Sigmoid colon (tissue), 7 donors: ENCODE results near the gene SPON1. TPM values are rescaled to one million over a fixed set of nuclear protein-coding genes. Genes with fewer than 3 reads are reported as not detected.

ENCODE experiments used
- DNase-seq: peaks from one replicate; pipeline ENCODE4 v3.0.0-alpha.2; 2019
- H3K27ac ChIP-seq, 4 donors: fragments of 200-600 bp; sonication (generic); one replicate each; pipeline ENCODE4 v1.5.1; 2016 to 2019; ENCODE audit warnings: mild to moderate bottlenecking in 1 of 4
- H3K27me3 ChIP-seq, 3 donors: fragments of 200-600 bp; sonication (generic); one replicate each; pipeline ENCODE4 v1.5.1; 2019; ENCODE audit warnings: mild to moderate bottlenecking in 1 of 3
- H3K36me3 ChIP-seq, 4 donors: fragments of 200-600 bp; sonication (generic); one replicate each; pipeline ENCODE4 v1.5.1; 2016 to 2019
- H3K4me1 ChIP-seq, 4 donors: fragments of 200-600 bp; sonication (generic); one replicate each; pipeline ENCODE4 v1.5.1; 2017 to 2019
- H3K4me3 ChIP-seq, 4 donors: fragments of 200-600 bp; sonication (generic); one replicate each; pipeline ENCODE4 v1.5.1; 2017 to 2019; ENCODE audit warnings: mild to moderate bottlenecking in 2 of 4, moderate library complexity in 1 of 4
- H3K9me3 ChIP-seq, 4 donors: fragments of 200-600 bp in 3 of 4; sonication (generic) in 3 of 4; one replicate each; pipeline versions ENCODE4 v1.5.1 to v1.6.1; 2013 to 2019
- EP300 ChIP-seq, 4 donors: sonication (generic); formaldehyde crosslinking; IDR thresholded peaks; one replicate each; pipeline ENCODE4 v1.6.1; 2017; ENCODE audit warnings: antibody characterized with exemption in 4 of 4
- POLR2A ChIP-seq, 2 donors: fragments of 450-650 bp; IDR thresholded peaks; one replicate each; pipeline ENCODE4 v1.6.1; 2016; ENCODE audit warnings: antibody characterized with exemption in 2 of 2, mild to moderate bottlenecking in 2 of 2, moderate library complexity in 2 of 2
- POLR2AphosphoS5 ChIP-seq, 4 donors: sonication (generic); formaldehyde crosslinking; IDR thresholded peaks; one replicate each; pipeline ENCODE4 v1.6.1; 2017; ENCODE audit warnings: antibody characterized with exemption in 4 of 4
- WGBS, 2 donors: extraction: QIAGEN DNeasy Blood & Tissue Kit; methylation state at CpG; one replicate each; pipeline ENCODE4 v1.1.7; 2013; 5-methylcytosine and 5-hydroxymethylcytosine counted together
- intact Hi-C: fragments of 100-400 bp; cut with DNase I; formaldehyde crosslinking; loops from one replicate; pipeline ENCODE4 v1.15.1; 2023
- polyA plus RNA-seq, 3 donors: library from polyadenylated mRNA; stranded (reverse); fragments of 200-250 nt; gene quantifications; one replicate each; pipeline ENCODE4 v1.2.3, GENCODE V29; 2013
- total RNA-seq, 4 donors: library from RNA; depleted of rRNA; stranded (reverse); fragments of >200 nt; gene quantifications; one replicate each; pipeline ENCODE4 v1.1.0, GENCODE V29; 2016
- TF ChIP-seq, protein P1 (sequence below), 4 experiments: fragments of 450-650 bp in 3 of 4; fragments of 200-600 bp in 1 of 4; IDR thresholded peaks; one replicate each; pipeline ENCODE4 v1.5.1; 2016 to 2019; ENCODE audit warnings: antibody characterized with exemption in 4 of 4, mild to moderate bottlenecking in 3 of 4, moderate library complexity in 2 of 4
- donor health status: healthy with polysubstance abuse.
- donor health status: Bipolar disorder and iron deficiency.
- donor health status: healthy.

The SPON1 gene
- total and polyA plus RNA-seq, 7 donors: 6.6 to 36.8 (median 12.6) TPM

DNA sequence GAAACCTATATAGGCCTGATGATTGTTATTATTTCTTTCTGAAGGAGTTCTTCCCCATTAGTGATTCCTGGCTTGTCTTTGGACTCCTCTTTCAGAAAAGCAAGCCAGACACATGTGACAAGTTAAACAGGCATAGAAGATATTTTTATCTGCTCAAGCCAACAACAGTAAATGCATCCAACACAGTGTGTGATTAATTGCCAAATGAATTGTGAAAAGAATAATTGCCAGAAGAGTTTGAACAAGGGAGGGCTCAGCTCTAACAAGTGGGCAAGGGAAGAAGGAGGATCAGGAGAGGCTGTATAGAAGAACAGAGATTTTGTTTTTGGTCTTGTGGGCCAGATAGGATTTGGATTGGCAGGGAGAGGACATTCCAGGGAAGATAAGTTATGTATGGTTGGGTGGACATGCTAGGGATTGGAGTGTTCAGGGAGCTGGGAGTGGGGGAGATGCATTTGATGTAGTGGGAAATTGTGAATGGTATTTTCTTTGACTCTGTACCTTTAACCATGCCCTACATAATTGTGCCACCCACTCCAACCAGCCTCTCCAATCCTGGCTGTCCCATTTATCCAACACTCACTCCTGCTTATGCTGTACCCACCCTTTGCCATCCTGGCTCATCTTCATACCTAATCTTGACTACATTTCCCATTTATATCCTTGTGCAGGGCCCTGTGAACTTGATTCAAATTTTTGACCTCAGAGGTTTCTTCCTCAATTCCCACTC, 223.7 kb downstream of the SPON1 start:
- Histone ChIP-seq H3K4me1 (no peaks in the 10 kb centered on the region), H3K9me3 (no peaks in the 10 kb centered on the region), H3K27ac (no peak overlapping the region), H3K36me3 (no peaks in the 10 kb centered on the region), H3K27me3 (no peaks in the 10 kb centered on the region), H3K4me3 (no peak overlapping the region)
- intact Hi-C loops: no loop called here
- no peak for DNase-seq
- TF ChIP-seq POLR2AphosphoS5 (IDR thresholded peaks at IDR 0.05) (no peak), EP300 (IDR thresholded peaks at IDR 0.05) (no peak), POLR2A (IDR thresholded peaks at IDR 0.05) (no peak)
- TF ChIP-seq, protein P1, sequence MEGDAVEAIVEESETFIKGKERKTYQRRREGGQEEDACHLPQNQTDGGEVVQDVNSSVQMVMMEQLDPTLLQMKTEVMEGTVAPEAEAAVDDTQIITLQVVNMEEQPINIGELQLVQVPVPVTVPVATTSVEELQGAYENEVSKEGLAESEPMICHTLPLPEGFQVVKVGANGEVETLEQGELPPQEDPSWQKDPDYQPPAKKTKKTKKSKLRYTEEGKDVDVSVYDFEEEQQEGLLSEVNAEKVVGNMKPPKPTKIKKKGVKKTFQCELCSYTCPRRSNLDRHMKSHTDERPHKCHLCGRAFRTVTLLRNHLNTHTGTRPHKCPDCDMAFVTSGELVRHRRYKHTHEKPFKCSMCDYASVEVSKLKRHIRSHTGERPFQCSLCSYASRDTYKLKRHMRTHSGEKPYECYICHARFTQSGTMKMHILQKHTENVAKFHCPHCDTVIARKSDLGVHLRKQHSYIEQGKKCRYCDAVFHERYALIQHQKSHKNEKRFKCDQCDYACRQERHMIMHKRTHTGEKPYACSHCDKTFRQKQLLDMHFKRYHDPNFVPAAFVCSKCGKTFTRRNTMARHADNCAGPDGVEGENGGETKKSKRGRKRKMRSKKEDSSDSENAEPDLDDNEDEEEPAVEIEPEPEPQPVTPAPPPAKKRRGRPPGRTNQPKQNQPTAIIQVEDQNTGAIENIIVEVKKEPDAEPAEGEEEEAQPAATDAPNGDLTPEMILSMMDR (IDR thresholded peaks at IDR 0.05): no peak

DNA sequence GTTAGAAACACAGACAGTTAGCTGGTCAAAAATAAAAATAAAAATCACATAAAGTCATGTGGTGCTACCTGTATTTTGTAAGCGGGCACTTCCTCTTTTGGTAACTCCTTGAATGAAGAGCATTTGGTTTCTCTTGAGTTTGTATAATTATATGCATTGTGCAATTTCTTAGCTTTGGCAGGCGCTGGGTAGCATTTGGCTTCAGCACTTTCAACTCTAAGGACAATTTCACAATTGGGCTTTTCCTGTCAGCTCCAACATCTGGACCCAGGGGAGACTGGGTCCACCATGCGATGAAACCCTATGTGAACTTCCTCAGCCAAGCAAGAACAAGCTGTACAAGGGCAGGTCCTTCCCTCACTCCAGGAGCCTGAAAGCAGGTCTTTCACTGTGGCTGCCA, 227.4 kb downstream of the SPON1 start:
- 62 to 75% methylated on average over 3 of the region's 3 CpGs for WGBS, 2 donors
- TF ChIP-seq POLR2AphosphoS5 (IDR thresholded peaks at IDR 0.05): peak; percentile 41 to 63 (median 59)
- TF ChIP-seq EP300 (IDR thresholded peaks at IDR 0.05): peak in 1 of 4 donors; percentile 10
- TF ChIP-seq, protein P1 (IDR thresholded peaks at IDR 0.05): no peak
- no peaks in the 10 kb centered on the region for H3K27me3 ChIP-seq
- peaks cover 0 to 3% (median 0%) of the 10 kb centered on the region in 4 donors for H3K4me1 ChIP-seq
- intact Hi-C loops: no loop called here
- no peaks in the 10 kb centered on the region for H3K9me3 ChIP-seq
- H3K36me3 ChIP-seq: no peaks in the 10 kb centered on the region
- H3K4me3 ChIP-seq: no peak overlapping the region
- peak overlapping the region; percentile 27 to 50 (median 40) for H3K27ac ChIP-seq
- peak; percentile 82 for DNase-seq

DNA sequence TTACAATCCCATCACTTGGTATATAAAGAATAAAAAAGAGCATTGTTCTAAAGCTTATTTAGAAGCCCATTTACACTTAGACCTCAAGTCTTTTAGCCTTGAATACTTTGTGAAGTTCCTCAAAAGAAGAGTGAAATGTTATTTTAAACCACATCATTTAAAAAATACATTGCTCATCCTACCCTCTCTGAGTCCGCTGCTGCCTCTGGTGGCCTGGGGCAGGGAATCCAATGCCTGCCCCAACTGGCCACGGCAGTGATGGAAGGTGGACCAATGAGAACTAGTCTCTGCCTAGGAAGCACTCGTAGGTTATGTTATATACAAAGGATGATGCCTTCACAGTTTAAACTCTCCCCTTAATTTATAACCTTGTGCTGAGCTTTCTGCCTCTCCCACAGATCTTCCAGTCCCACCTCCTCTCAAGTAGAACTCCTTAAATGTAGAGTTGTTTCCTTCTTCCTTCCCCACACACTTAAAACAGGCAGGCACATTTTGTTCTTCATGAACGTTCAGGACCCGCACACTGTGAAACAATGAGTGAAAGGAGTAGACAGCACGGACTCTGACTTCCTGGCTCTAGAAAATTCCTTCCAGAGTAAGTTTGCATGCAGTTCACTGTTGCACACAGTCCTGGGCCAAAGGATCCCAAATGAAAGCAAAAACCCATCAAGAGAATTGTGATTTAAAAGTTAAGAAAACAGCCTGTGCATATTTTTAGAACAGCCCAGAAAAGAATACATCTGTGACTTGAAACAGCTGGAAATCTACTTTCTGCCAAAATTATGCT, 228.7 kb downstream of the SPON1 start:
- peaks cover 0 to 3% (median 0%) of the 10 kb centered on the region in 4 donors for H3K4me1 ChIP-seq
- no peaks in the 10 kb centered on the region for H3K36me3 ChIP-seq
- H3K9me3 ChIP-seq: no peaks in the 10 kb centered on the region
- H3K27ac ChIP-seq: peak overlapping the region; percentile 6 to 53 (median 44)
- DNase-seq: no peak
- H3K27me3 ChIP-seq: no peaks in the 10 kb centered on the region
- TF ChIP-seq POLR2AphosphoS5 (IDR thresholded peaks at IDR 0.05) (no peak), EP300 (IDR thresholded peaks at IDR 0.05) (no peak), POLR2A (IDR thresholded peaks at IDR 0.05) (no peak)
- TF ChIP-seq, protein P1 (IDR thresholded peaks at IDR 0.05): no peak
- 80 to 84% methylated on average over 6 of the region's 6 CpGs for WGBS, 2 donors
- intact Hi-C loops: no loop called here
- H3K4me3 ChIP-seq: no peak overlapping the region

DNA sequence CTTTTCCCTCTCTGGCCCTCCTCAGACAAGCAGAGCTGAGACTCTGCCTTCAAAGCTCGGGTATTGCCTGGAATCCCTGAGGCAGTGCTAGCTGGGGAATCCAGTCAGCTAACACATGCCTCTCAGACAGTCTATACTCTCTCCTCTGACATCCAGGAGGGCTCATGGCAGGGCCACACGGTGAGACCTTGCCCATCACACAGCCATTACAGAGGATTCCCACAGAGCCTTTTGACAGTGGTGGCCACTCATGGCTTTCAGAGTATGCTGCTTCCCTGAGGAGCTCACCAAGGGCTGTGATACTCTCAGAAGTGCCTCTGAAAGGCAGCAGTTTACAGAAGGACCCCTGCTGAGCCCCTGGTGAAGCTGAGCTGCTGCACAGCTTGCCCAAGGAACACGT, 231.1 kb downstream of the SPON1 start:
- intact Hi-C loops: no loop called here
- no peak overlapping the region for H3K27ac ChIP-seq
- no peaks in the 10 kb centered on the region for H3K9me3 ChIP-seq
- no peak for DNase-seq
- WGBS, 2 donors: 74 to 84% methylated on average over 3 of the region's 3 CpGs
- no peaks in the 10 kb centered on the region for H3K27me3 ChIP-seq
- TF ChIP-seq, protein P1 (IDR thresholded peaks at IDR 0.05): no peak
- no peak for TF ChIP-seq POLR2AphosphoS5 (IDR thresholded peaks at IDR 0.05)
- no peak for TF ChIP-seq EP300 (IDR thresholded peaks at IDR 0.05)
- no peak for TF ChIP-seq POLR2A (IDR thresholded peaks at IDR 0.05)
- H3K4me1 ChIP-seq: peaks cover 0 to 3% (median 0%) of the 10 kb centered on the region in 4 donors
- no peak overlapping the region for H3K4me3 ChIP-seq
- H3K36me3 ChIP-seq: no peaks in the 10 kb centered on the region
